Natural killer cell (primary cell): ENCODE results near the gene TMEM150C. TPM values are rescaled to one million over a fixed set of nuclear protein-coding genes. Genes with fewer than 3 reads are reported as not detected.

ENCODE experiments used
- ATAC-seq, 3 donors: fragments of 150-1000 bp in 2 of 3; fragments of 200-7000 bp in 1 of 3; cut with Tn5 transposase; 1 replicate in 1 of 3; 2 replicates in 2 of 3; pipeline ENCODE4 v1.10.0; 2021; ENCODE audit warnings: mild to moderate bottlenecking in 2 of 3, moderate library complexity in 2 of 3
- DNase-seq, 2 donors: peaks; one replicate each; pipeline versions ENCODE4 v3.0.0 to v3.0.0-alpha.2; 2013 to 2021; ENCODE audit warnings: mixed read lengths in 1 of 2
- H3K27ac ChIP-seq: one replicate; pipeline ENCODE4 v1.5.1; 2013; ENCODE audit warnings: mild to moderate bottlenecking, low read length
- H3K27me3 ChIP-seq: one replicate; pipeline ENCODE4 v1.6.1; 2013; ENCODE audit warnings: low read length; ENCODE audit not compliant: control insufficient read depth, insufficient read depth
- H3K36me3 ChIP-seq: one replicate; pipeline ENCODE4 v1.6.1; 2013; ENCODE audit warnings: low read length; ENCODE audit not compliant: control insufficient read depth, insufficient read depth
- H3K4me1 ChIP-seq: one replicate; pipeline ENCODE4 v1.6.1; 2013; ENCODE audit warnings: low read length; ENCODE audit not compliant: control insufficient read depth, insufficient read depth
- H3K4me3 ChIP-seq: one replicate; pipeline ENCODE4 v1.5.1; 2013; ENCODE audit warnings: low read length
- H3K9me3 ChIP-seq: one replicate; pipeline ENCODE4 v1.6.1; 2013; ENCODE audit warnings: low read length; ENCODE audit not compliant: control insufficient read depth, insufficient read depth
- H3K27ac Mint-ChIP-seq, 2 donors: one replicate each; pipeline ENCODE4 v1.8.0; 2022; ENCODE audit warnings: mild to moderate bottlenecking in 2 of 2, mixed read lengths in 2 of 2, moderate library complexity in 1 of 2
- H3K27me3 Mint-ChIP-seq, 2 donors: one replicate each; pipeline ENCODE4 v1.8.0; 2022; ENCODE audit warnings: low read depth in 2 of 2, mixed read lengths in 2 of 2
- H3K36me3 Mint-ChIP-seq: one replicate; pipeline ENCODE4 v1.8.0; 2022; ENCODE audit warnings: mixed read lengths
- H3K4me1 Mint-ChIP-seq, 2 donors: one replicate each; pipeline ENCODE4 v1.8.0; 2022; ENCODE audit warnings: mixed read lengths in 2 of 2
- H3K4me3 Mint-ChIP-seq: one replicate; pipeline ENCODE4 v1.8.0; 2022; ENCODE audit warnings: mild to moderate bottlenecking, moderate library complexity, mixed read lengths
- H3K9me3 Mint-ChIP-seq, 2 donors: one replicate each; pipeline ENCODE4 v1.8.0; 2022; ENCODE audit warnings: mixed read lengths in 2 of 2
- CTCF ChIP-seq: fragments of 200-600 bp; IDR thresholded peaks from one replicate; pipeline ENCODE4 v1.8.0; 2022; ENCODE audit warnings: antibody characterized with exemption
- WGBS: methylation state at CpG from one replicate; pipeline ENCODE4 v1.1.7; 2013; ENCODE audit warnings: missing lambda C conversion rate; ENCODE audit not compliant: insufficient coverage; 5-methylcytosine and 5-hydroxymethylcytosine counted together
- intact Hi-C: fragments of 100-400 bp; cut with micrococcal nuclease; formaldehyde crosslinking; loops from one replicate; pipeline ENCODE4 v1.14.2; 2022
- total RNA-seq, 4 donors: library from RNA; stranded (reverse); fragments of 120-200 nt in 1 of 4; gene quantifications; one replicate each; pipeline versions ENCODE4 v1.2.3 to v1.2.4, GENCODE V29; 2013 to 2022

The TMEM150C gene
- total RNA-seq, 3 donors from 2014 or later (not counting 1 experiment from before 2014, with no cell fraction given) = not detected

- H3K9me3 Mint-ChIP-seq = no peaks in the 10 kb centered on the region
- intact Hi-C loops = no loop called here
- no peaks in the 10 kb centered on the region for H3K27me3 Mint-ChIP-seq
- WGBS = 95% methylated on average over 2 of the region's 2 CpGs
- TF ChIP-seq CTCF = no peak
- ATAC-seq (no peak), DNase-seq (no peak)
- no peak overlapping the region for H3K27ac ChIP-seq
- H3K4me1 ChIP-seq = no peaks in the 10 kb centered on the region
- H3K27ac Mint-ChIP-seq = no peak overlapping the region
- H3K36me3 ChIP-seq = peaks cover 2% of the 10 kb centered on the region
- no peaks in the 10 kb centered on the region for H3K9me3 ChIP-seq
- H3K36me3 Mint-ChIP-seq = no peaks in the 10 kb centered on the region
- H3K27me3 ChIP-seq = no peaks in the 10 kb centered on the region
- H3K4me1 Mint-ChIP-seq = peaks cover 42 to 53% of the 10 kb centered on the region in 2 donors
- no peak overlapping the region for H3K4me3 Mint-ChIP-seq
- no peak overlapping the region for H3K4me3 ChIP-seq
Observed at GRCh38 chr4:82439088-82439487, 122.7 kb downstream of the TMEM150C start.

GRCh38 chr4:82437285-82438005, 124.3 kb downstream of the TMEM150C start:
- intact Hi-C loops = no loop called here
- WGBS = 91% methylated on average over 2 of the region's 4 CpGs
- DNase-seq = no peak
- Histone ChIP-seq H3K36me3 (peaks cover 2% of the 10 kb centered on the region), H3K4me1 (peaks cover 3% of the 10 kb centered on the region), H3K27me3 (no peaks in the 10 kb centered on the region), H3K27ac (no peak overlapping the region), H3K9me3 (no peaks in the 10 kb centered on the region), H3K4me3 (no peak overlapping the region)
- Mint-ChIP-seq H3K36me3 (no peaks in the 10 kb centered on the region), H3K4me1 (peaks cover 42 to 58% of the 10 kb centered on the region in 2 donors), H3K4me3 (no peak overlapping the region), H3K27ac (no peak overlapping the region), H3K27me3 (no peaks in the 10 kb centered on the region), H3K9me3 (no peaks in the 10 kb centered on the region)
- ATAC-seq = no peak
- no peak for TF ChIP-seq CTCF

GRCh38 chr4:82436780-82437179, 125.0 kb downstream of the TMEM150C start:
- H3K27ac Mint-ChIP-seq = no peak overlapping the region
- Histone ChIP-seq H3K27me3 (no peaks in the 10 kb centered on the region), H3K4me3 (no peak overlapping the region), H3K27ac (no peak overlapping the region), H3K36me3 (peaks cover 2% of the 10 kb centered on the region), H3K9me3 (no peaks in the 10 kb centered on the region), H3K4me1 (peaks cover 3% of the 10 kb centered on the region)
- intact Hi-C loops = no loop called here
- H3K9me3 Mint-ChIP-seq = no peaks in the 10 kb centered on the region
- TF ChIP-seq CTCF = no peak
- H3K4me3 Mint-ChIP-seq = no peak overlapping the region
- no peaks in the 10 kb centered on the region for H3K27me3 Mint-ChIP-seq
- peaks cover 42 to 54% of the 10 kb centered on the region in 2 donors for H3K4me1 Mint-ChIP-seq
- no peak for DNase-seq
- 94% methylated on average over 2 of the region's 4 CpGs for WGBS
- ATAC-seq = no peak
- no peaks in the 10 kb centered on the region for H3K36me3 Mint-ChIP-seq

GRCh38 chr4:82436130-82436529, 125.7 kb downstream of the TMEM150C start:
- Mint-ChIP-seq H3K27me3 (no peaks in the 10 kb centered on the region), H3K4me3 (no peak overlapping the region), H3K4me1 (peaks cover 45 to 52% of the 10 kb centered on the region in 2 donors), H3K9me3 (no peaks in the 10 kb centered on the region), H3K36me3 (no peaks in the 10 kb centered on the region), H3K27ac (no peak overlapping the region)
- H3K36me3 ChIP-seq = peaks cover 2% of the 10 kb centered on the region
- DNase-seq (no peak), ATAC-seq (no peak)
- H3K27me3 ChIP-seq = no peaks in the 10 kb centered on the region
- H3K4me3 ChIP-seq = no peak overlapping the region
- intact Hi-C loops = no loop called here
- no peaks in the 10 kb centered on the region for H3K9me3 ChIP-seq
- H3K4me1 ChIP-seq = peaks cover 7% of the 10 kb centered on the region
- no peak overlapping the region for H3K27ac ChIP-seq
- no peak for TF ChIP-seq CTCF
- 94% methylated on average over 4 of the region's 5 CpGs for WGBS
